Liver (tissue), 9 donors: Measurements from ENCODE around the gene CPA2. TPM values are rescaled to one million over a fixed set of nuclear protein-coding genes. Genes with fewer than 3 reads are reported as not detected.

Source experiments
- DNase-seq: peaks from one replicate; pipeline ENCODE4 v3.0.0-alpha.2; 2017; ENCODE audit warnings: low spot score
- H3K27ac ChIP-seq, 2 donors: one replicate each; pipeline ENCODE4 v1.7.0; 2013; ENCODE audit warnings: inconsistent platforms in 2 of 2, low read length in 2 of 2, control low read depth in 1 of 2, low read depth in 1 of 2, mild to moderate bottlenecking in 1 of 2
- H3K27me3 ChIP-seq, 4 donors: one replicate each; pipeline versions ENCODE4 v1.6.1 to v1.7.0; 2013; ENCODE audit warnings: low read length in 3 of 4, inconsistent platforms in 1 of 4, mild to moderate bottlenecking in 1 of 4, moderate library complexity in 1 of 4; ENCODE audit not compliant: control insufficient read depth in 4 of 4, insufficient read depth in 4 of 4
- H3K36me3 ChIP-seq, 4 donors: one replicate each; pipeline versions ENCODE4 v1.6.1 to v1.7.0; 2013; ENCODE audit warnings: low read length in 3 of 4, mild to moderate bottlenecking in 3 of 4, low read depth in 1 of 4, moderate library complexity in 1 of 4; ENCODE audit not compliant: control insufficient read depth in 4 of 4, insufficient read depth in 3 of 4
- H3K4me1 ChIP-seq, 4 donors: one replicate each; pipeline versions ENCODE4 v1.6.1 to v1.7.0; 2013; ENCODE audit warnings: low read length in 3 of 4, mild to moderate bottlenecking in 3 of 4, moderate library complexity in 1 of 4; ENCODE audit not compliant: control insufficient read depth in 4 of 4, insufficient read depth in 4 of 4
- H3K4me3 ChIP-seq, 3 donors: one replicate each; pipeline versions ENCODE4 v1.6.1 to v1.7.0; 2013; ENCODE audit warnings: low read length in 3 of 3, control low read depth in 1 of 3, low read depth in 1 of 3, mild to moderate bottlenecking in 1 of 3
- H3K9ac ChIP-seq, 2 donors: one replicate each; pipeline ENCODE4 v1.7.0; 2013; ENCODE audit warnings: low read length in 2 of 2, mild to moderate bottlenecking in 2 of 2, moderate library complexity in 2 of 2, control low read depth in 1 of 2, low read depth in 1 of 2
- H3K9me3 ChIP-seq, 4 donors: one replicate each; pipeline versions ENCODE4 v1.6.1 to v1.7.0; 2013; ENCODE audit warnings: low read length in 3 of 4; ENCODE audit not compliant: control insufficient read depth in 4 of 4
- ATF3 ChIP-seq: IDR thresholded peaks from 2 replicates; pipeline ENCODE4 v1.6.1; 2016; ENCODE audit warnings: antibody characterized with exemption
- CTCF ChIP-seq: fragments of 150-350 bp; IDR thresholded peaks from 2 replicates; pipeline ENCODE4 v1.5.1; 2017; ENCODE audit warnings: improper control_type of control experiment, low read depth, low read length; ENCODE audit not compliant: missing input control
- EGR1 ChIP-seq, 2 donors: IDR thresholded peaks; 2 replicates each; pipeline ENCODE4 v1.6.1; 2016 to 2018; ENCODE audit warnings: antibody characterized with exemption in 2 of 2, low read depth in 2 of 2
- FOXA1 ChIP-seq: IDR thresholded peaks from 2 replicates; pipeline ENCODE4 v1.6.1; 2016; ENCODE audit warnings: antibody characterized with exemption
- FOXA2 ChIP-seq: IDR thresholded peaks from 2 replicates; pipeline ENCODE4 v1.6.1; 2016; ENCODE audit warnings: antibody characterized with exemption
- GABPA ChIP-seq, 2 donors: IDR thresholded peaks in 1 of 2; conservative IDR thresholded peaks in 1 of 2; 2 replicates each; pipeline ENCODE4 v1.6.1; 2016; ENCODE audit warnings: antibody characterized with exemption in 2 of 2, mild to moderate bottlenecking in 1 of 2, moderate library complexity in 1 of 2
- HNF4A ChIP-seq, 2 donors: conservative IDR thresholded peaks; 2 replicates each; pipeline ENCODE4 v1.6.1; 2016; ENCODE audit warnings: antibody characterized with exemption in 2 of 2, mild to moderate bottlenecking in 2 of 2
- HNF4G ChIP-seq: IDR thresholded peaks from 2 replicates; pipeline ENCODE4 v1.6.1; 2016; ENCODE audit warnings: antibody characterized with exemption
- JUND ChIP-seq, 2 donors: IDR thresholded peaks; 2 replicates each; pipeline ENCODE4 v1.6.1; 2016; ENCODE audit warnings: antibody characterized with exemption in 2 of 2
- MAX ChIP-seq: IDR thresholded peaks from 2 replicates; pipeline ENCODE4 v1.6.1; 2016; ENCODE audit warnings: antibody characterized with exemption
- NR2F2 ChIP-seq: IDR thresholded peaks from 2 replicates; pipeline ENCODE4 v1.6.1; 2016; ENCODE audit warnings: antibody characterized with exemption
- RAD21 ChIP-seq, 2 donors: IDR thresholded peaks; 2 replicates each; pipeline ENCODE4 v1.6.1; 2016; ENCODE audit warnings: antibody characterized with exemption in 2 of 2, mild to moderate bottlenecking in 2 of 2
- REST ChIP-seq: IDR thresholded peaks from 2 replicates; pipeline ENCODE4 v1.6.1; 2016; ENCODE audit warnings: antibody characterized with exemption, mild to moderate bottlenecking
- SP1 ChIP-seq: IDR thresholded peaks from 2 replicates; pipeline ENCODE4 v1.6.1; 2018; ENCODE audit warnings: antibody characterized with exemption, mild to moderate bottlenecking
- TAF1 ChIP-seq: conservative IDR thresholded peaks from 2 replicates; pipeline ENCODE4 v1.6.1; 2016; ENCODE audit warnings: antibody characterized with exemption, mild to moderate bottlenecking
- YY1 ChIP-seq: IDR thresholded peaks from 2 replicates; pipeline ENCODE4 v1.6.1; 2016; ENCODE audit warnings: antibody characterized with exemption, mild to moderate bottlenecking
- ZBTB33 ChIP-seq: IDR thresholded peaks from 2 replicates; pipeline ENCODE4 v1.6.1; 2016; ENCODE audit warnings: antibody characterized with exemption
- WGBS: extraction: QIAGEN DNeasy Blood & Tissue Kit; methylation state at CpG from one replicate; pipeline ENCODE4 v1.1.7; 2013; 5-methylcytosine and 5-hydroxymethylcytosine counted together
- polyA plus RNA-seq, 2 donors: library from polyadenylated mRNA; stranded (reverse) in 1 of 2; unstranded in 1 of 2; fragments of 200-250 nt in 1 of 2; fragments of >200 nt in 1 of 2; fragmentation: Nextera tagmentation in 1 of 2; extraction: Ambion mirVana in 1 of 2; gene quantifications; one replicate each; pipeline versions ENCODE4 v1.2.1 to v1.2.3, GENCODE V29; 2013 to 2015
- total RNA-seq, 2 donors: library from RNA; depleted of rRNA; stranded (reverse); fragments of >200 nt; gene quantifications; one replicate each; pipeline ENCODE4 v1.2.3, GENCODE V29; 2014
- donor health status: healthy.
- donor health status: healthy.
- donor health status: healthy.
- donor health status: healthy.
- donor health status: healthy.

CPA2 gene
- total and polyA plus RNA-seq, 4 donors = not detected

GRCh38 chr7:130270947-130271800 lies 4.5 kb downstream of the CPA2 start:
- Histone ChIP-seq H3K27me3 (peaks cover 0 to 9% (median 4%) of the 10 kb centered on the region in 4 donors), H3K9ac (no peak overlapping the region), H3K27ac (no peak overlapping the region), H3K9me3 (peaks cover 0 to 3% (median 0%) of the 10 kb centered on the region in 4 donors), H3K4me3 (no peak overlapping the region), H3K4me1 (peaks cover 0 to 10% (median 0%) of the 10 kb centered on the region in 4 donors), H3K36me3 (no peaks in the 10 kb centered on the region)
- 90% methylated on average over 12 of the region's 12 CpGs for WGBS
- TF ChIP-seq SP1 (no peak), HNF4A (conservative IDR thresholded peaks at IDR 0.05) (no peak), RAD21 (IDR thresholded peaks at IDR 0.05) (no peak), ZBTB33 (no peak), MAX (no peak), TAF1 (no peak), FOXA2 (no peak), YY1 (no peak), ATF3 (no peak), HNF4G (no peak), JUND (IDR thresholded peaks at IDR 0.05) (no peak), GABPA (IDR thresholded peaks at IDR 0.05 in 1 of 2, conservative IDR thresholded peaks at IDR 0.05 in 1 of 2) (no peak), REST (no peak)
- no peak for DNase-seq

GRCh38 chr7:130272381-130273080 lies 5.9 kb downstream of the CPA2 start:
- Histone ChIP-seq H3K9me3 (peaks cover 0 to 3% (median 0%) of the 10 kb centered on the region in 4 donors), H3K27me3 (peaks cover 0 to 11% (median 4%) of the 10 kb centered on the region in 4 donors), H3K9ac (no peak overlapping the region), H3K4me3 (no peak overlapping the region), H3K36me3 (no peaks in the 10 kb centered on the region), H3K4me1 (peaks cover 0 to 10% (median 0%) of the 10 kb centered on the region in 4 donors), H3K27ac (no peak overlapping the region)
- WGBS = 52% methylated on average over 23 of the region's 23 CpGs
- no peak for DNase-seq
- no peak for TF ChIP-seq MAX
- TF ChIP-seq NR2F2 = no peak
- TF ChIP-seq SP1 = no peak
- no peak for TF ChIP-seq YY1
- TF ChIP-seq JUND (IDR thresholded peaks at IDR 0.05) = no peak
- no peak for TF ChIP-seq REST
- no peak for TF ChIP-seq TAF1
- TF ChIP-seq HNF4G = no peak
- TF ChIP-seq FOXA2 = no peak
- no peak for TF ChIP-seq FOXA1
- TF ChIP-seq CTCF = no peak
- TF ChIP-seq GABPA (IDR thresholded peaks at IDR 0.05 in 1 of 2, conservative IDR thresholded peaks at IDR 0.05 in 1 of 2) = no peak
- TF ChIP-seq HNF4A (conservative IDR thresholded peaks at IDR 0.05) = no peak
- TF ChIP-seq EGR1 (IDR thresholded peaks at IDR 0.05; ENCODE audit: low read depth in 2 of 2) = no peak
- TF ChIP-seq RAD21 (IDR thresholded peaks at IDR 0.05) = no peak
